ENCODE measurements around the gene TSKU.
A peak's percentile ranks its signal among the peaks of the same experiment; 100 is the strongest.

- TF ChIP-seq POLR2A (IDR thresholded peaks at IDR 0.05), result peak in 1 of 2 donors; percentile 22
- TF ChIP-seq, protein P1, sequence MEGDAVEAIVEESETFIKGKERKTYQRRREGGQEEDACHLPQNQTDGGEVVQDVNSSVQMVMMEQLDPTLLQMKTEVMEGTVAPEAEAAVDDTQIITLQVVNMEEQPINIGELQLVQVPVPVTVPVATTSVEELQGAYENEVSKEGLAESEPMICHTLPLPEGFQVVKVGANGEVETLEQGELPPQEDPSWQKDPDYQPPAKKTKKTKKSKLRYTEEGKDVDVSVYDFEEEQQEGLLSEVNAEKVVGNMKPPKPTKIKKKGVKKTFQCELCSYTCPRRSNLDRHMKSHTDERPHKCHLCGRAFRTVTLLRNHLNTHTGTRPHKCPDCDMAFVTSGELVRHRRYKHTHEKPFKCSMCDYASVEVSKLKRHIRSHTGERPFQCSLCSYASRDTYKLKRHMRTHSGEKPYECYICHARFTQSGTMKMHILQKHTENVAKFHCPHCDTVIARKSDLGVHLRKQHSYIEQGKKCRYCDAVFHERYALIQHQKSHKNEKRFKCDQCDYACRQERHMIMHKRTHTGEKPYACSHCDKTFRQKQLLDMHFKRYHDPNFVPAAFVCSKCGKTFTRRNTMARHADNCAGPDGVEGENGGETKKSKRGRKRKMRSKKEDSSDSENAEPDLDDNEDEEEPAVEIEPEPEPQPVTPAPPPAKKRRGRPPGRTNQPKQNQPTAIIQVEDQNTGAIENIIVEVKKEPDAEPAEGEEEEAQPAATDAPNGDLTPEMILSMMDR (IDR thresholded peaks at IDR 0.05 in 4 of 5, conservative IDR thresholded peaks at IDR 0.05 in 1 of 5), result no peak
These were observed 40.4 kb downstream of the TSKU start for GRCh38 chr11:76823481-76824028.
